K562 (cell line): ENCODE data around the gene GTF3C1. TPM values are rescaled to one million over a fixed set of nuclear protein-coding genes. Genes with fewer than 3 reads are reported as not detected.

Experiments
- ATAC-seq: fragments of 200-7000 bp; cut with Tn5 transposase; 3 replicates; pipeline ENCODE4 v1.9.1; 2020; ENCODE audit warnings: moderate library complexity
- BruUV-seq: library from RNA; stranded (reverse); fragments of 400-500 nt; replicated peaks from 2 replicates; lab custom pipeline; 2021; lab: Mats Ljungman, UMichigan
- CTCF ChIA-PET: fragments of 300-600 bp; formaldehyde crosslinking; extraction: SDS; loops from one replicate; lab custom pipeline; 2021; ENCODE audit warnings: low intra/inter-chr PET ratio; lab: Yijun Ruan, JAX
- POLR2A ChIA-PET: fragments of 300-600, 350-650 bp; sonication (Branson Sonifier 250); formaldehyde crosslinking; extraction: SDS; loops from one replicate; lab custom pipeline; 2021; ENCODE audit warnings: antibody characterized with exemption, inconsistent platforms; lab: Yijun Ruan, JAX
- DNase-seq, 4 experiments: peaks; one replicate each; pipeline versions ENCODE4 v3.0.0 to v3.0.0-alpha.2; 2011 to 2018; ENCODE audit warnings: low spot score in 3 of 4, mixed read lengths in 3 of 4; ENCODE audit errors: extremely low read depth in 1 of 4
- FAIRE-seq: peaks from 2 replicates; lab custom pipeline; 2011; peaks lifted over from hg19 to GRCh38; lab: Jason Lieb, UNC
- H2AFZ ChIP-seq: 2 replicates; pipeline ENCODE4 v1.6.0; 2011; ENCODE audit warnings: low read depth, low read length, control low read depth, inconsistent platforms
- H3K27ac ChIP-seq: fragments of 200-600 bp; 3 replicates; pipeline ENCODE4 v1.8.0; 2011; ENCODE audit warnings: low read depth, mild to moderate bottlenecking, control low read depth, inconsistent platforms, low read length, moderate library complexity, mixed read lengths; ENCODE audit errors: extremely low read depth
- H3K27me3 ChIP-seq, 2 experiments: fragments of 300-600 bp in 1 of 2; 2 replicates in 1 of 2; 3 replicates in 1 of 2; pipeline versions ENCODE4 v1.6.0 to v1.8.0; 2011; ENCODE audit warnings: inconsistent platforms in 2 of 2, low read length in 2 of 2, mild to moderate bottlenecking in 1 of 2, mixed read lengths in 1 of 2, moderate library complexity in 1 of 2; ENCODE audit not compliant: control insufficient read depth in 2 of 2, insufficient read depth in 2 of 2
- H3K36me3 ChIP-seq: fragments of 300-600 bp; 3 replicates; pipeline ENCODE4 v1.8.0; 2011; ENCODE audit warnings: mild to moderate bottlenecking, low read length, inconsistent platforms; ENCODE audit not compliant: control insufficient read depth, insufficient read depth
- H3K4me1 ChIP-seq, 2 experiments: fragments of 200-600 bp in 1 of 2; replicated peaks in 1 of 2; 2 replicates in 1 of 2; 3 replicates in 1 of 2; pipeline versions ENCODE4 v1.5.1 to v1.8.0; 2011; ENCODE audit warnings: inconsistent platforms in 2 of 2, low read length in 2 of 2, mild to moderate bottlenecking in 1 of 2, mixed read lengths in 1 of 2, moderate library complexity in 1 of 2; ENCODE audit not compliant: control insufficient read depth in 2 of 2, insufficient read depth in 2 of 2
- H3K4me2 ChIP-seq: 2 replicates; pipeline ENCODE4 v1.6.1; 2011; ENCODE audit warnings: low read length, control low read depth, inconsistent platforms, mixed read lengths; ENCODE audit not compliant: insufficient read depth
- H3K4me3 ChIP-seq: fragments of 200-600 bp; sonication (generic), shearing (Covaris generic); 2 replicates; pipeline ENCODE4 v1.5.1; 2016; ENCODE audit warnings: control low read depth, inconsistent platforms
- H3K79me2 ChIP-seq: fragments of 200-600 bp; 3 replicates; pipeline ENCODE4 v1.8.0; 2011; ENCODE audit warnings: low read length, inconsistent platforms; ENCODE audit not compliant: control insufficient read depth, insufficient read depth
- H3K9ac ChIP-seq, 2 experiments: 2 replicates each; pipeline versions ENCODE4 v1.6.0 to v1.6.1; 2011; ENCODE audit warnings: low read depth in 2 of 2, low read length in 2 of 2, control low read depth in 1 of 2, inconsistent platforms in 1 of 2, mild to moderate bottlenecking in 1 of 2, mixed read lengths in 1 of 2; ENCODE audit not compliant: insufficient read depth in 1 of 2
- H3K9me1 ChIP-seq: one replicate; pipeline ENCODE4 v1.6.0; 2011; ENCODE audit warnings: inconsistent platforms, mild to moderate bottlenecking, low read length, moderate library complexity; ENCODE audit not compliant: control insufficient read depth, insufficient read depth
- H3K9me3 ChIP-seq: replicated peaks from 2 replicates; pipeline ENCODE4 v1.5.1; 2011; ENCODE audit warnings: low read depth, low read length, inconsistent platforms; ENCODE audit not compliant: control insufficient read depth, insufficient read depth
- H4K20me1 ChIP-seq: replicated peaks from 2 replicates; pipeline ENCODE4 v1.6.1; 2011; ENCODE audit warnings: low read length, inconsistent platforms, mixed read lengths; ENCODE audit not compliant: control insufficient read depth, insufficient read depth
- HMGN3 ChIP-seq: IDR thresholded peaks from 2 replicates; pipeline ENCODE4 v1.6.1; 2011; ENCODE audit warnings: borderline replicate concordance, low read depth, mild to moderate bottlenecking, mixed read lengths, low read length; ENCODE audit not compliant: insufficient read length; ENCODE audit errors: extremely low read depth
- MITF ChIP-seq: IDR thresholded peaks from 2 replicates; pipeline ENCODE4 v1.6.1; 2014; ENCODE audit warnings: antibody characterized with exemption
- RHOXF2B ChIP-seq: fragments of 250-450 bp; sonication (Bioruptor Pico); conservative IDR thresholded peaks from 2 replicates; pipeline ENCODE4 v1.5.1; 2021
- TFE3 ChIP-seq: fragments of 450-650 bp; formaldehyde crosslinking; IDR thresholded peaks from 2 replicates; pipeline ENCODE4 v1.4.0; 2020; ENCODE audit warnings: mild to moderate bottlenecking, mixed read lengths
- WGBS: fragments of 100-300 bp; shearing (Covaris generic); methylation state at CpG from one replicate; pipeline ENCODE4 v1.1.6; 2016; ENCODE audit warnings: low coverage, mixed read lengths; ENCODE audit not compliant: insufficient coverage; ENCODE audit errors: missing lambda C conversion rate; 5-methylcytosine and 5-hydroxymethylcytosine counted together
- in situ Hi-C: fragments of 300-500 bp; cut with MboI; formaldehyde crosslinking; loops from 4 replicates; pipeline ENCODE4 v1.15.0; 2018; ENCODE audit warnings: inconsistent platforms, mixed read lengths
- intact Hi-C: fragments of 100-400 bp; cut with micrococcal nuclease; formaldehyde crosslinking; loops from 2 replicates; pipeline ENCODE4 v1.14.2; 2022
- polyA plus RNA-seq, 8 experiments: library from polyadenylated mRNA; depleted of rRNA in 4 of 8; stranded (reverse) in 5 of 8; unstranded in 3 of 8; fragments of >200 nt; fragmentation: Nextera tagmentation in 2 of 8; fragmentation: Illumina TruSeq in 1 of 8; extraction: Ambion mirVana in 2 of 8; extraction: Trizol in 1 of 8; gene quantifications; 2 replicates each; pipeline versions ENCODE4 v1.2.1 to v1.2.3, GENCODE V29; 2011 to 2014; ENCODE audit warnings: inconsistent platforms in 1 of 8, missing spikeins in 1 of 8
- total RNA-seq, 7 experiments: library from RNA; depleted of rRNA in 6 of 7; stranded (reverse); fragments of >200 nt in 6 of 7; fragmentation: Illumina TruSeq in 2 of 7; extraction: Trizol in 2 of 7; gene quantifications; 2 replicates each; pipeline versions ENCODE4 v1.2.1 to v1.2.3, GENCODE V29; 2011 to 2021; ENCODE audit warnings: low replicate concordance in 1 of 7

Gene GTF3C1
- total and polyA plus RNA-seq, 9 of the 15 experiments (the other 6 are each of a cell fraction or from before 2014, with no cell fraction given), result 0.72 to 63.6 (median 30.9) TPM

- H3K9ac ChIP-seq, result no peak overlapping the region
- CTCF ChIA-PET, result no interaction called here
- TF ChIP-seq RHOXF2B, result no peak
- TF ChIP-seq TFE3 (CRISPR knock-in tag), result peak; percentile 78
- TF ChIP-seq HMGN3, result no peak
- no peak for TF ChIP-seq MITF
- no peak overlapping the region for H3K4me3 ChIP-seq
- intact Hi-C loops, result no loop called here
- DNase-seq, result no peak
- no TSS peak for BruUV-seq
- in situ Hi-C loops, result no loop called here
- POLR2A ChIA-PET, result interaction anchor here (0.7 kb wide), 1 partner anchor 17 kb away, joined by 3 read pairs; no protein-coding TSS in a partner anchor
- no peak overlapping the region for H2AFZ ChIP-seq
- H3K27ac ChIP-seq, result no peak overlapping the region
- peaks cover 14% of the 10 kb centered on the region for H4K20me1 ChIP-seq
- no peaks in the 10 kb centered on the region for H3K27me3 ChIP-seq
- H3K4me1 ChIP-seq, result no peaks in the 10 kb centered on the region
- 80% methylated on average over 7 of the region's 7 CpGs for WGBS
- no peak for ATAC-seq
- no peak for FAIRE-seq
- no peaks in the 10 kb centered on the region for H3K79me2 ChIP-seq
- H3K9me1 ChIP-seq, result no peaks in the 10 kb centered on the region
- H3K4me2 ChIP-seq, result no peak overlapping the region
- peaks cover 43% of the 10 kb centered on the region; the same call in 2 of the 3 replicates for H3K36me3 ChIP-seq
- H3K9me3 ChIP-seq, result no peaks in the 10 kb centered on the region
Observed at GRCh38 chr16:27517664-27518063, 32.0 kb downstream of the GTF3C1 start.
